ENCODE results near the gene MLF2.
"Not testable (repeated sequence)": the region's sequence is repeated elsewhere in the genome, so short reads cannot be mapped to it uniquely, and the experiment has no call there.

MLF2 gene

GRCh38 chr12:6729186-6729585 lies 23.8 kb downstream of the MLF2 start:
- no peak for DNase-seq

GRCh38 chr12:6725350-6725749 lies 27.6 kb downstream of the MLF2 start:
- no peak for DNase-seq

- DNase-seq, result peak; percentile 42
Measured at GRCh38 chr12:6724409-6724797, 28.5 kb downstream of the MLF2 start.

GRCh38 chr12:6723607-6724408 lies 29.1 kb downstream of the MLF2 start, which contains the start of gene COPS7A:
Gene COPS7A (plus strand): TSS chr12:6724046. CDS start chr12:6724657, 611 bp downstream.
- DNase-seq, result peak; percentile 99

- DNase-seq, result no peak
Measured at GRCh38 chr12:6722863-6723262, 30.1 kb downstream of the MLF2 start.

GRCh38 chr12:6716874-6717437 lies 36.0 kb downstream of the MLF2 start:
- DNase-seq, result no peak

GRCh38 chr12:6716031-6716873 lies 36.7 kb downstream of the MLF2 start:
- not testable (repeated sequence) for DNase-seq

- peak; percentile 38 for DNase-seq
Measured at GRCh38 chr12:6708960-6709394, 44.0 kb downstream of the MLF2 start.

- not testable (repeated sequence) for DNase-seq
Measured at GRCh38 chr12:6708351-6708750, 44.6 kb downstream of the MLF2 start.

- no peak for DNase-seq
Measured at GRCh38 chr12:6703631-6704030, 49.3 kb downstream of the MLF2 start.

- no peak for DNase-seq
Measured at GRCh38 chr12:6701078-6701768, 51.7 kb downstream of the MLF2 start.

- DNase-seq, result no peak
Measured at GRCh38 chr12:6700646-6701051, 52.3 kb downstream of the MLF2 start, which contains the start of gene PIANP. Gene PIANP (minus strand): TSS chr12:6700815. CDS start chr12:6698061, 2,754 bp downstream.

GRCh38 chr12:6699989-6700645 lies 52.8 kb downstream of the MLF2 start:
- DNase-seq, result no peak

GRCh38 chr12:6699259-6699988 lies 53.5 kb downstream of the MLF2 start:
- DNase-seq, result no peak

- no peak for DNase-seq
Measured at GRCh38 chr12:6698352-6699046, 54.4 kb downstream of the MLF2 start.

Data from activated CD4-positive, alpha-beta T cell treated with anti-CD3 and anti-CD28 coated beads, Interleukin-10, Interleukin-2, amounts not matched to agents 100 ng/mL and 50 ng/mL, durations not matched to agents 16 hours and 8 hours (primary cell).